ENCODE data around the gene GPR82.

The GPR82 gene

DNA sequence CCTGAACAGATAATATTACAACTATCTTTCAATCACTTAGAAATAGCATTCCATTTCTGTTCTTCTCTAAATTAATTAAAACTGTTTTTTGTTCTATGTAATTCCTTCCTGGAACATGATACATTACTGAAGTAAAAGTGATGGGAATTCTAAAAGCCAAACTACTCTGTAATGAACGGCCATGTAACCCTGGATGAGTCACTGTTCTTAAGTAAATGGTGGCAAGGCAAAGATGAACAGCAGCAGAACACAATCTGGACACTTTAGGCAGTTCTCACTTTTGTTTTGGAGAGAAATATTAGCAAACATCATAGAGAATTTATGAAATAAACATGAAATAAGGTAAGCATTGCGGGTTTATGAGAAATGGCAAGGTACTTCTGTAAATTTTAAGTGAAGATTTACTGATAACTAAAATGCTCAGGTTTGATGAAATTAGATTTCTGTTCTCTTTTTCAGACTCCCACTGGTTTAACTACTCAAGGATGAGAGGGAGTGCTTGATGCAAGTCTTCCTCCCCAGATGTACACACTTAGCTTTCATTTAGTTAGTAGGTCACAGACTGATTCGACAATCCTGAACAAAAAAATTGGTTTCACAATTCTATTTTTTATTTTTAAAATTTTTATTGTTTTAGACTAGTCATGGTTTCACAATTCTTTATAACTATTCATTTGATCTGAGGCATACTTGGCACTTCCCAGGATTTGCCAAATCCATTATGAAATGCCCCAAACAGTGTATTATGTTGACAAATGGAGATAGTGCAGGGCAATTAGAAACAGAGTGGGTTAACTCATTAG lies 964 bp upstream of the GPR82 start:
- ChIA-PET CTCF (no interaction called here), POLR2A (no interaction called here)
- no peak for DNase-seq (ENCODE audit: extremely low spot score)
- TF ChIP-seq, protein P1, sequence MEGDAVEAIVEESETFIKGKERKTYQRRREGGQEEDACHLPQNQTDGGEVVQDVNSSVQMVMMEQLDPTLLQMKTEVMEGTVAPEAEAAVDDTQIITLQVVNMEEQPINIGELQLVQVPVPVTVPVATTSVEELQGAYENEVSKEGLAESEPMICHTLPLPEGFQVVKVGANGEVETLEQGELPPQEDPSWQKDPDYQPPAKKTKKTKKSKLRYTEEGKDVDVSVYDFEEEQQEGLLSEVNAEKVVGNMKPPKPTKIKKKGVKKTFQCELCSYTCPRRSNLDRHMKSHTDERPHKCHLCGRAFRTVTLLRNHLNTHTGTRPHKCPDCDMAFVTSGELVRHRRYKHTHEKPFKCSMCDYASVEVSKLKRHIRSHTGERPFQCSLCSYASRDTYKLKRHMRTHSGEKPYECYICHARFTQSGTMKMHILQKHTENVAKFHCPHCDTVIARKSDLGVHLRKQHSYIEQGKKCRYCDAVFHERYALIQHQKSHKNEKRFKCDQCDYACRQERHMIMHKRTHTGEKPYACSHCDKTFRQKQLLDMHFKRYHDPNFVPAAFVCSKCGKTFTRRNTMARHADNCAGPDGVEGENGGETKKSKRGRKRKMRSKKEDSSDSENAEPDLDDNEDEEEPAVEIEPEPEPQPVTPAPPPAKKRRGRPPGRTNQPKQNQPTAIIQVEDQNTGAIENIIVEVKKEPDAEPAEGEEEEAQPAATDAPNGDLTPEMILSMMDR (IDR thresholded peaks at IDR 0.05; ENCODE audit: control extremely low read depth, extremely low read depth, low read depth, missing control alignments): no peak

DNA sequence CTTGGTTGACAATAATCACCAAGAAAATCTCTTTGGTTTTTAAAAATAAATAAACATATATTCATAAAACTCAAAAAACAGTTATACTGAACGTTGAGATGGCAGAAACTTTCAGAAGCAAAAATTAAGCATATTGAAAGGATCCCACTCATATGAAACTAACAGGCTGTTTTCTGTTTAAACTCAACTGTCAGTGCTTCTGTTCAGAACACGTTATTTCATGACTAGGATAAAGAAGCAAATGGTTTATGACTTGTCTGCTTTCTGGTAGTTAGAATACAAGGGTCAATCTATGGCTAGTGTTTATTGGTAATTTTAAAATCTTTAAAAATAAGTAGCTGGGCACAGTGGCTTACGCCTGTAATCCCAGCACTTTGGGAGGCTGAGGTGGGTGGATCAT lies 4.1 kb downstream of the GPR82 start:
- DNase-seq (ENCODE audit: extremely low spot score): no peak
- ChIA-PET CTCF (no interaction called here), POLR2A (no interaction called here)
- TF ChIP-seq, protein P1 (IDR thresholded peaks at IDR 0.05; ENCODE audit: control extremely low read depth, extremely low read depth, low read depth, missing control alignments): no peak

DNA sequence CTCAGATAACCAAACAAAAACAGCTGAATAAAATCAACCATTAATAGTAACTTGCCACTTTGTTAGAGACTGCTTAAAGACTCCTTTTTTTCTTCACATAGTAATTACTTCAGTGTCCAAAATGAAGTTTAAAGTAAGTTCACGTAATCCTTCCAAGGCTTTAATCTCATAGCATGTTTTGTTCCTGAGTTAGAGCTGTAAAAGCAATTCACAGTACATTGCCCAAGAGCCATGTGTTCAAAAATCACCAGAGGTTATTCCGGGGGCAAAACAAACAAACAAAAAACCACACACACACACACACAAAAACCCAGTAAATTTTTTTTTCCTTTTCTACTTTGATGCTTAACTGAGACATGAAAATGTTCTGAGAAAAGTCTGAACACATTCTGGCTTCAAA lies 6.1 kb downstream of the GPR82 start:
- ChIA-PET POLR2A (no interaction called here), CTCF (no interaction called here)
- TF ChIP-seq, protein P1 (IDR thresholded peaks at IDR 0.05; ENCODE audit: control extremely low read depth, extremely low read depth, low read depth, missing control alignments): no peak
- no peak for DNase-seq (ENCODE audit: extremely low spot score)

DNA sequence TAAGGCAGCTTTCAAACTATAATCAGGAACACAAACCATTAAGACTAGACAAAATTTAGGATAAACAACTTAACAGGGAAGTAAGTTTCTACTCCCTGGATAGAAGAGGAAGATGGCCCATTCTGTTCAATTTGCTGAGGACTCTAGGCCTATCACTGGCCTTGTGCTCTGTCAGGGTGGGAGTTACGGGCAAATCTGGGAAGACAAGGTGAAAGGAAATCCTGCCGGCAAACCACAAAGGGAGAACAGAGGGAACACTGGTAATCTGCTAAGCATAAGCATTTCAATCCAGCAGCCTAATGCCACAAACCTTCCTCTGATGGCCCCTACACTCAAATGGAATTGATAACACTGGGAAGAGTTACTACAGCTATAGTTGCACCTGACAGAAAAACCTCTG lies 8.3 kb downstream of the GPR82 start:
- TF ChIP-seq, protein P1 (IDR thresholded peaks at IDR 0.05; ENCODE audit: control extremely low read depth, extremely low read depth, low read depth, missing control alignments): no peak
- POLR2A ChIA-PET: no interaction called here
- no peak for DNase-seq (ENCODE audit: extremely low spot score)
- CTCF ChIA-PET: no interaction called here

DNA sequence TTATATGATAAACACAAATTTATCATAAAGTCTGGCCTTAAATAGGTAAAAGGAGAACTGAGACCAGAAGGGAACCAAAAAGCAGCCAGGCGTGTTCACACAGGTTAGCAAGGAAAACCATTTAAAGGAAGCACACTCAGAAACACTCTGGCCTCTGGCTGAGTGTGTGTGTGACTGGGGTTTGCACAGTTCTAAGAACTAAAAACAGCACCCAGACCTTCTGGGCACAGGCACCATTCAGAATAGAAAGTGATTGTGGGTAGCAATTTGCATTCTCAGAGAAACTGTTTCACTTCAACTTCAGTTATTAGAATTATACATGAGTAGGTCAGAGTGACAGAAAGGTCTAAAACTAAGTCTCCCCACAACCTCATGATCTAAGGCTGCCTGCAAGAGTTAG lies 10.0 kb downstream of the GPR82 start:
- DNase-seq (ENCODE audit: extremely low spot score): peak; percentile 55
- TF ChIP-seq, protein P1 (IDR thresholded peaks at IDR 0.05; ENCODE audit: control extremely low read depth, extremely low read depth, low read depth, missing control alignments): no peak
- CTCF ChIA-PET: no interaction called here
- POLR2A ChIA-PET: no interaction called here

DNA sequence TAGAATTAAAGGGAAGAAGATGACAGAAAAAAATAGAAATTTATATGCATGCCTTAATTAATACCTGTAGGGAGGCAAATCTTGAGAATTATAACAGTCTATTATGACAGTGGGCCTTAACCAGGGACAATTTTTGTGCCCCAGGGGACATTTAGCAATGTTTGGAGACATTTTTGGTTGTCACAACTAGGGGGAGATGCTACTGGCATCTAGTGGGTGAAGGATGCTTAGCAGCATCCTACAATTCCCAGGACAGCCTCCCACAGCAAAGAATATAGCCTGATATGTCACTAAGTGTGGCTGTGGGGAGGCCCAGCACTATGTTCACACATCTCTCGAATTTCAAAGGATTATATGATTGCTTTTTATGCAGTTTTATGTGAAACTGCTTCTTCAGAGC lies 10.5 kb downstream of the GPR82 start:
- TF ChIP-seq, protein P1 (IDR thresholded peaks at IDR 0.05; ENCODE audit: control extremely low read depth, extremely low read depth, low read depth, missing control alignments): no peak
- ChIA-PET CTCF (no interaction called here), POLR2A (no interaction called here)
- DNase-seq (ENCODE audit: extremely low spot score): no peak
